CD1c-positive myeloid dendritic cell (primary cell): ENCODE data around the gene ZDHHC13.

Experiments used
- DNase-seq: peaks from one replicate; pipeline ENCODE4 v3.0.0-alpha.2; 2016; ENCODE audit errors: extremely low spot score

ZDHHC13 gene, protein sequence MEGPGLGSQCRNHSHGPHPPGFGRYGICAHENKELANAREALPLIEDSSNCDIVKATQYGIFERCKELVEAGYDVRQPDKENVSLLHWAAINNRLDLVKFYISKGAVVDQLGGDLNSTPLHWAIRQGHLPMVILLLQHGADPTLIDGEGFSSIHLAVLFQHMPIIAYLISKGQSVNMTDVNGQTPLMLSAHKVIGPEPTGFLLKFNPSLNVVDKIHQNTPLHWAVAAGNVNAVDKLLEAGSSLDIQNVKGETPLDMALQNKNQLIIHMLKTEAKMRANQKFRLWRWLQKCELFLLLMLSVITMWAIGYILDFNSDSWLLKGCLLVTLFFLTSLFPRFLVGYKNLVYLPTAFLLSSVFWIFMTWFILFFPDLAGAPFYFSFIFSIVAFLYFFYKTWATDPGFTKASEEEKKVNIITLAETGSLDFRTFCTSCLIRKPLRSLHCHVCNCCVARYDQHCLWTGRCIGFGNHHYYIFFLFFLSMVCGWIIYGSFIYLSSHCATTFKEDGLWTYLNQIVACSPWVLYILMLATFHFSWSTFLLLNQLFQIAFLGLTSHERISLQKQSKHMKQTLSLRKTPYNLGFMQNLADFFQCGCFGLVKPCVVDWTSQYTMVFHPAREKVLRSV

DNA sequence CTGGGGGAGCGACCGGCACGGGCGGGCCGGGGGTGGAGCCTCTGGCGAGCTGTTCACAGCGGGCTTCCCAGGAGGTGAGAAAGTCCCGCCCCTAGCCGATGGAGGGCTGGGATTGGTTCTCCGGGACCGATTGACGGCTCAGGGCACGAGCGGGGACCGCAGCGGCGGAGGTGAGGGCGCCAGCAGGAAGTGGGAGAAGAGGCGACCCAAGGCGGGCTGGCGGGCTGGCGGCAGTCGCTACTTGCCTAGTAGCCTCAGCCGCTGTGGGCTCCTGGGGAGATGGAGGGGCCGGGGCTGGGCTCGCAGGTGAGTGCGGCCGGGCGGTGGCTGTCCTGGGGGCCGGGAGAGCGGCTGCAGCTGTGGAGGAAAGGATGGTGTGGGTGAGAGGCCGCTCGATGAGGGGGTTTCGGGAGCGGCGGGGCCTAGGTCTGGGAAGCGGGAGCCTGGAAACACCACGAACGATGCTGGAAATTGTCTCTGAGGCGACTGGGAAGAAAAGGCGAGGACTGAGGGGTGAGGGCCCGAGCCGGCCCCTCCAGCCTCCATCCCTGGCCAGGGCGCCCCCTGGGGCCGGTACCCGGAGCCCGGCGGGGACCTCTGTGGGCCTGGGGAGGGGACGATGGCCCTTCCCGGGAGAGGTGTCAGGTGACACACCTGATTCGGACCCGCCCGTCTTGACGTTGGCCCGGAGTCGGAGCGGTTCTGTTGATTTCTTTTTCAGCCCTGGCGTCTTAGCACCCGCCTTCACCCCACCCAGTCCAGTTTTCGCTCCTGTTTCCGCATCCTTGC, at the start of gene ZDHHC13:
Gene ZDHHC13, plus strand, starts transcription at position 198 of the 789 bp plus-strand sequence. Its CDS starts 82 bp downstream, at position 280.
- peak; percentile 93 for DNase-seq

DNA sequence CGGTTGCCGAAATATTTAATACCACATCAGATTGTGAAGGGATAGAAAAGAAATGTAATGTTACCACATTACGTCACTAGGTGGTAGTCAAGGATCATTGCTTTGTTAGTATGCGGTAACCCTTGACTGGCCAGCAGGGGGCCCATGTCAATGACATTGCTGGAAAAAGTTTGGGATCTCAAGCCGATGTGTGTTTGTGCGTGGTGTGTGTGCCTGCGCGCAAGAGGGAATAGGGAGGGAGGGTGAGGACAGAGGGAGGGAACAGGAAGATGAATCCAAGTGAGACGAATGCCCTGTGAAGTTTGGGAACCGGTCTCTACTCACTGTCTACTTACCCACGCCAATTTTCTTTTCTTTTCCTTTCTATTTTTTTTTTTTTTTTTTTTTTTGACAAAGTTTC, 45.7 kb upstream of the ZDHHC13 start:
- DNase-seq: peak; percentile 82

DNA sequence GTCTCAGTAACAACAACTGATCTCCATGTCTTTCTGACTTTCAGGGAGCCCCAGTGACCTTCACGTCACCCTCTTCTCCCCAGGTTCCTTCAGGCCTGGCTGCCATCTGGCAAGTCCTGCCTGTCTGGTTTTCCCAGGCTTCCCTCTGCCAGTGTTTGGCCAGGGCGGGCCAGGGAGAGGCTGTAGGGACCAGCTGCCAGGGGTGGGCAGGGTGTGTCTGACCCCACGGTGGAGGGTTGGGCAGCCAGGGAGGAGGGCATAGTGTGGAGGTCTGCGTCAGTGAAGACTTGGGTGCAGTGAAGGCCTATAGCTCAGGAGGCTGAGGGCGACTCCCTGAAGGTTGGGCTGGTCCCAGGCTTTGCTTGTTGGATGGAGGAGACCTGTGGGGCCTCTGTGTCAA, 44.5 kb upstream of the ZDHHC13 start:
- no peak for DNase-seq

DNA sequence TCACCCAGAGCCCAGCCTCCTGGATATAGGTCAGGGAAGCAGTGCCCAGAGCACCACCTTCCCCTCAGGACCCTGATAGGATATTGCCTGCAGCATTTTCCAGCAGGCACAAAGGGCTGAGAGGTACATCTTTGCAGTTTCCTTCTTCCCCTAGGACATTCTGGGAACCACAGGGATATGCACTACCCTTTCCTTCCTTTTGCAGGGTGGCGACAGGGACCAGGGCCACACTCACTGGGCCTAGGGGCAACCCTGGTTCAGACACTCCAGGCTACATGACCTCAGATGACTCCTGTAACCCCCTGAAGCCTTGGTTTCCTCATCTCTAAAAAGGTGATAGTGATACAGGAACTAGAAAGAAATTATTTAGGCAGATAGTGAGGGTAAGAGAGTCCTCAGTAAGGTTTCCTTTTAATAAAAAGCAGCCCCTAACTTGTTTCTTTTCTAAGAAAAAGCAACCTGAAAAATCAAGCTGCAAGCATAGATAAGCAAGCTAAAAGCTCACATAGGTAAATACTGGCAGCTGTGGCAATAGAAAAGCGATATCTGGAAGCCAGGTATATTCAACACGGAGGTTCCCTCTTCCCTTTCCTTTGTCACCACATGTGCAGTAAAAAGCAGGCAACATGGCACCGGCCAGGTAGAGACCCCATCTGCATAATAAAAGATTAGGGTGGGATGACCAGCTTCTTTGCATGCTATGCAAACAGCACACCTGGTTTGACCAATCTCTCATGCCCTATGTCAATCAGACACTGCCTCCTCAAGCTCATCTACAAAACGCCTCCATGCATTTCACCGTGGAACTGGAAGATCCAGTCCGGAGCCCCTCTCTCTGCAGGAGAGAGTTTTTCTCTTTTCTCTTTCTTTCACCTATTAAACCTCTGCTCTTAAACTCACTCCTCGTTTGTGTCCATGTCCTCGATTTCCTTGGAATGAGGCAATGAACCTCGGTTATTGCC, 43.2 kb upstream of the ZDHHC13 start:
- no peak for DNase-seq

DNA sequence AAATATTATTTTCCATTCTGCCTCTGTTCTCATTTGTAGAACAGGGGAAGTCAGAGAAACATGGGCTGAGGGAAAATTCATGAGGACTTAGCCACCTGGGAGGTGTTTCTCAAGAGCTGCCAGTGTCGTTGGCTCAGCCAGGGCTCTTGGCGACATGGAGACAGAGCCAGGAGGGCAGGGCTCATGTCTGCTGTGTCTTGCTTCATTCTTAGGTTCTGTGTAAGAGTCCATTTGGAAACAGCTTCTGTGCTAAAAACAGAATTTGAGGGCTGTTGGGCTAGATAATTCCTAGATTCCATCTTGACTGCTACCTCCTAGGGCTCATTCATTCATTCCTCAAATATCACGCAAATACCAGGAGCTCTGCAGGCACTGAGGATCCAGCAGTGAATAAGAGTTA, 41.3 kb upstream of the ZDHHC13 start:
- no peak for DNase-seq

DNA sequence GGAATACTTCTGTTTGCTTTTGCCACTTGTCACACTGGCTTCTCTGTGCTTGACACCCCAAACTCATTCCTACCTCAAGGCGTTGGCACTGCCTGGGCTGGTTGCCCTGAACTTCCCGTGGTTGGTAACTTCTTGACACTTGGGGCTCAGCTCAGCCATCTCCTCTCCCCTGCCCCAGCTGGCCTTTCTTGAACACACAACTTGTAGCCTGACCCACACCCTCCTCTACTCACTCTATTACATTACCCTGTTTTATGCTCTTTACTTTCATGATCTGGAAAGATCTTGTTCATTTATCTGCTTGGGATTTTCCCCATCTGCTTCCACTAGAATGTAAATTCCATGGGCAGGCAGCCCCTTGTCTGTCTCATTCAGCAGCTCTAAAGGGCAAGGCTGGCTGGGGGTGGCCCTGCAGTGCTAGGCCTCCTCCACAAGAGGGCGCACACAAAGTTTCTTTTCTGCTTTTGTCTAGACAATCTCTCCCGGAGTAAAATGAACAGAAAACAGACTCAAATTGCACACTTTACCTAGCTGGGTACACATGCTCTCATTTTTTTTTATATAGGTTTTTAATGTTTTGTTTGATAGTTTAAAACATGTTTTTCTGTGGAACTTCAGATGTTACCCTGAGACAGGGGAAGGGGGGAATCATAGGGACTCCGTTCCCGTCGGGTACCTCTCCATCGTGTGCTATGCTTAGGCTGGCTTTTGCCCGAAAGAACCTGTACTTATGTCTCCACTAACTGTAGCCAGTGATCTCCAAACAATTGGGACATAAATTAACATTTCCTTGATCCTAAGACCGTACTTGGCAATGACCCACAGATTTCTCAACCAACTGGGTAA, 40.0 kb upstream of the ZDHHC13 start:
- DNase-seq: peak; percentile 68

DNA sequence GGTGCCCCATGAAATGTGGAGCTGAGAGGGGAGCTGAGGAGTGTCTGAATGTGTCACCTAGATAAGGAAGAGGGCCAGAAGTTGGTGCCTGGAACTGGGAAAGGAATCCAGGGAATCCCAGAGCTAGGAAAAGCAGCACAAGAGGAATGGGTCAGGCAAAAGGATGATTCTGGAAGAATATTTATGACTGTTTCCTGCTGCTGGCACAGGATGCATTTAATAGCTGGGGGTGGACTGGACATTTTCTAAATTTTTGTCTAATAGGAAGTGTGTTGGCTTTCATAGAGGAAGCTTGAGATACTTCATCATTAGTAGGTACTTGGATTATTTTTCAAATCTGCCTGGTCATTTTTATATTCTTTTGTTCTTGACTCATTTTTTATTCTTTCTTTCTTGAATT, 39.0 kb upstream of the ZDHHC13 start:
- no peak for DNase-seq

DNA sequence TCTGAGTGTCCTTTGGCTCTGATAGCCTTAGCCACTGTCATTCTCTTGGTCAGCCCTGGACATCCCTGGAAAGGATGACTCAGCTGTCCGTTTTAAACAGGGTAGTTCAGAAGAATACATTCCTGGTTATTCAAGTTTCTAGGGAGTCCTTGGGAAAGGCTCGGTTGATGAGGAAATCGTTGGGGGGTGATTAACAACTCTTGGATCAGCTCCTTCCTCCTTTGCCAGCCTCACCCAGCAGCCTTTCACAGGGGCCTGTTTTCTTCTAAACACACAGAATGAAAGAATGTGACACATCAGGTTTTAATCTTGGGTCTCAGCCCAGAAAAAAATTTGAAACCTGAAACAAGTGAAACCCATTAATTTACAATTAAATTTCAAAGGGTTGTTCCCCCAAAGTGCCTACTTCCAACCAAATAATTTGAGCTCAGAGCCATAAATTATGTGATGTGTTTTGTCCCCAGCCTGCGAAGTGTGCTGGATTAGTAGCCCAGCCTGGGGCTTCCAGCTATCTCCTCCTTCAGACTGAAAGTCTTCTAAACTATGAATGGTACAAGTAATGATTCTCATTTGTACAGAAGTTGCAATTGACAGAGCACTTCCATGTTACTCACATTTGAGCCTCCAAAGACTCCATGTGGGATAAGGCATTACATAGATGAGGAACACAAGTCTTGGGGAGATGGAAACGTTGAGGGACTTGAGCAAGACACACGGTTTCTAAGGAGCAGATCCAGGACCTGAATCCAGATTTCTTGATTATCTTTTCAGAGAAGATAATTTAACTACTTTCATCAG, 37.1 kb upstream of the ZDHHC13 start:
- no peak for DNase-seq

DNA sequence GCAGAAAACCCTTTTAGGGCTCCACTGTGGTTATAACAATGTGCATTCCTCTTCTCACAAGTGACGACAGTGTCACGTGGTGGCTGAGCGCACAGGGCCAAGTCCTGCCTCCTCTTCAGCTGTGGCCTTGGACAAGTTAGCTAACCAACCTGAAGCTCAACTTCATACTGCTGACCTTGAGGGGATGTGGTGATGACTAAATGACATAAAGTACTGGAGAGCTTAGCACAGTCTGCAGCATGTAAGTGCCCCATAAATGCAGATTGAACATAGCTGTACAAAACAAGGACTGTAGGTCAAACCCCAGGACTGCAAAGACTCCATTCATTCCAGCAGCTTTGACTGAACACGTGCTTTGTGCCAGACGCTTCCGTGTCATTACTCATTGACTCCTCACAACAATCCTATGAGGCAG, 36.4 kb upstream of the ZDHHC13 start:
- DNase-seq: no peak

DNA sequence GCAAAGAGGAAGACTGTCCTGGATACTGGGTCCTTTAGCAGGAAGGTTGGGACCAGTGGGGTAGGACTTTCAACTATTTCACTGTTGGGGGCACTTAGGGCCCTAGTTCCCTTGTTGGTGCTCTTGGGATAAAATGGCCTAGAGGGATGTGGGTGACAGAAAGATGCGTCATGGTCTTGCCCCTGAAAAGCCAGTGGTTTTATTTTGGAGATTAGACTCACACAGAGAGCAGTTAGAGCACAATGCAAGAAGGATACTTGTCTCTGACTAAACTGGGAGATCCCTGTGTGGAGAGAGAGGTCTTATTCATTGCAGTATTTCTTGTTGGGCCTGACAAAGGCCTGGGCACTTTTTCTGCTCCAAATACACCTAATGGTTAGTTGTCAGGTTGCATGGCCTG, 33.8 kb upstream of the ZDHHC13 start:
- DNase-seq: no peak

DNA sequence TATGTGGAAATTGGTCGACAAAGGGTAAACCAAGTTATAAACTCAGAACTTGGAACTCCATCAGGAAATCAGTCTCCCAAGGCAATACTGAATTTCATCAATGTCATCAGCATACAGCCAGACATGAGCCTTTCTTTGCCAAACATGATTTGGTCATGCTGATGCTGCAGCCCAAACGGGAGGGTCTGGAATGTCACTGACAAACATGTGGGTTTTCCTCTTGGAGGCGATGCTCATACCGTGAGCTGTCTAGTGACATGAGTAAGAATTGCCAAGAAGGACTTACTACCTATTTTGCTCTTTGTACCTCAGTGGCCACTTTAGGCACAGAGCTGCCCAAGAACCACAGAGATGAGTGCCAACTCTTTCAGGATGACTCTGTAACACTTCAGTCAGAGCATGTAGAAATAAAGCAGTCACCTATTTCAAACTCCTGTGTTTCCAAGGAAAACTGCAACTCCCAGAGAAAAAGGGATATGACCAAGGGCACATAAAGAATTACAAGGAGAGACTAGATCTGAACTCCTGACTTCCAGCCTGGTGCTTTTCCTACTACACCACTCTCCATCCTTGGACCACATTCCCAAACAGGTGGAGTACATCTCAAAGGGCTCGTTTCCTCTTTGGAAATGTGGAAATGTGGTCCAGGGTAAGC, 32.2 kb upstream of the ZDHHC13 start:
- DNase-seq: no peak

DNA sequence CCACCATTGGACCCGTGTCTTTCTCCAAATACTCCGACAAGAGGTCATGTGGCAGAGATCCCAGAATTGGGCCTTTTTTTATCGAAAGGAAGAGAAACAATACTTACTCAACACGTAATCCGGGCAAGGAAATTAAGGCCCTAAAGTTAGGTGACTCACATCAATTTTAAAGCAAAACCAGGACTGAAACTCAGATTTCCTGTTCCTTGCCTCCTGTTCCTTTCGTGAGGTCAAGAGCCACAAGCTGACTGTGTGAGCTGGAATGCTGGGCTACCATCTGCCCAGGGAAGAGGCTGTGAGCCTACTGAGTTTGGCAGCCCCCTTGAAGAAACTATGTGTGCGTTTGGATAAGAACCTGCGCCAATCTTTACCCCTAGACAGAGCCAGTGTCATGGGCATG, 29.3 kb upstream of the ZDHHC13 start:
- DNase-seq: no peak

DNA sequence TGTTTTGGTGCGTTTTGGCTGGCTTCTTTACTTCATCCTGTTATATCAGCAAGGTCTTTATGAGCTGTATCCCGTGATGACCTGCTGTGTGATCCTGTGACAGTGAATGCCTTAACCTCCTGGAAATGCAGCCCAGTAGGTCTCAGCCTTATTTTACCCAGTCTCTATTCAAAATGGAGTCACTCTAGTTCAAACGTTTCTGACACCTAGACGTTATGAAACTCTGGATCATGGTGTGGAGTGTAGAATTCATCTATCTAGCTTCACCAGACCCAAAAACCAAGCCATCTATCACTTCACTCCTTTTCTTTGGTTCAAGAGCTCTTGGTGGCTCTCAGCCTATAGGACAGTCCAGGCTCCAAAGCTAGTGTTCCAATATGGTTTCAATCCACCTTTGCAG, 28.2 kb upstream of the ZDHHC13 start:
- DNase-seq: no peak

DNA sequence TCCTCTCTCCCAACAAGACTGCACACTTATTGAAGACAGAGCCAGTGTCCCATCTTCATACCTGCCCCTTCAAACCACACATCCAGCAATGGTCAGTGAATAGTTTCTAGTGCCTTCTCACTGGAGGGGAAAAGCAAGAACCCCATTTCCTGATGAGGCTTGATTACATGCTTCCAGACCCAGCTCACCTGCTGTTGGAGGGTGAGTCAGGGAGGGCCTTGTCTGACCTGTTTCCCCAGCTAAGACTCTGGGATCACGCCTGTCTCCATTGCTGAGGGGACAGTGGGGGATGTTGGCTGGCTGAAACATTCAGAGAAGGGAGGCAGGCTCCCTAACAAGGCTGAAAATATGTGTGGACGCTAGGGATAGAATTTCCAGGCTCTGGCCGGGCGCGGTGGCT, 27.5 kb upstream of the ZDHHC13 start:
- DNase-seq: no peak

DNA sequence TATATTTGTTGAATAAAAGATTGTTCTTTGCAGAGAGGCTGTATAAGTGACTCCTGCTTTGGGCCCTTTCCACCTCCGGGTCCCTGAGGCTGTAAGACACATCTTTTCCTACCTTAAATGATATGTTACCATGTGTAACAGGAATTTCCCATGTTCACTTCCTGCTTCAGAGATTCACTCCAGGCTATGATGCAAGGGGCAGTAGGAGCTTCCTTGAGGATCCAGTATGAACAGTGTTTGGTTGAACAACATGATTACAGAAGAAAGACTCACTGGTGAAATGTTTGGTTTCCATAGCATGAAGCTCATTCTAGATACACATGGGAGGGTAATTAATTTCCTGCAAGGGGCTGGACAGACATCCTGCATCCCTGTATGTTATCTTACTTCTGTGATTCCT, 25.6 kb upstream of the ZDHHC13 start:
- DNase-seq: no peak

DNA sequence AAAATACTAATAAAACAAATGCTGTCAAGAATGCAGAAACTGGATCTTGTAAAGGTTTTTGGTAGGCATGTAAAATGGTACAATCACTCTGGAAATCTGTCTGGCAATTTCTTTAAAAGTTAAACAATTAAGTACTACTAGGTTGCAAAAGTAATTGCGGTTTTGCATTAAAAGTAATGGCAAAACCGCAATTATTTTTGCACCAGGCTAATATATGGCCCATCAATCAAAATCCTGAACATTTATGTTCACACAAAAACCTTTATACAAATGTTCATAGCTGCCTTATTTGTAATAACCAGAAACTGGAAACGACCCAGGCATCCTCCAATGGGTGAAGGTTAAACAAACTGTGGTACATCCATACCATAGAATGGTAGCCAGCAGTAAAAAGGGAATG, 24.6 kb upstream of the ZDHHC13 start:
- DNase-seq: no peak

DNA sequence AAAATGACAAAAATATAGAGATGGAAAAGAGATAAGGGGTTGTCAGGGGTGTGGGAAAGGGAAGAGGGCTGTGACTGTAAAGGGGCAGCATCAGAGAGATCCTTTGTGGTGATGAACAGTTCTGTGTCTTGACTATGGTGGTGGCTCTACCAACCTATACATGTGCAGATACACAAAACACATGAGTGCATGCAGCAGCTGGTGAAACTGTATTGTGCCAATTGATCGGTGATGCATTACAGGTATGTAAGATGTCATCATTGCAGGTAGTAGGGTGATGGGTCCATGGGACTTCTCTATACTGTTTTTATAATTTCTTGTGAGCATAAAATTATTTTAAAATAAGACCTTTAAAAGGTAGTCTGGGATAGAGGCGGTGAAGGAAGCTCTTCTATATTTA, 24.1 kb upstream of the ZDHHC13 start:
- DNase-seq: no peak

DNA sequence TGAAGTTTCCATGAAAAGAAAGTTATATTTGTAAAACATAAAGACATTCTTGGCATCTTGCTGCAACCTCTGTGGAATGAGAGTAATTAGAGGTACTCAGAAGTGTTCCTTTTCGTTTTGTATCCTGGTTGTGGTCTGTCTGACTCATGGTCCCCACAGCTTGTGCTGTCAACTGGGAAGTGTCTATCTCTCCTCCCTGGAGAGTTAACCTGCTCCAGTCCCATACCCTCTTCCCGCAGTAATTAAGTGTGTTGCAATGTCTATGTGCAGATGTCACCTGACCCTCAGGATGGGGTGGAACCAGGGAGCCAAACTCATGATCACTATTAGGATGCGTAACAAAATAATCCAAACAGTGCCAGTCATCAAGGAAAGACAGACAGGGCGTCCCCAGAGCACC, 23.0 kb upstream of the ZDHHC13 start:
- no peak for DNase-seq

DNA sequence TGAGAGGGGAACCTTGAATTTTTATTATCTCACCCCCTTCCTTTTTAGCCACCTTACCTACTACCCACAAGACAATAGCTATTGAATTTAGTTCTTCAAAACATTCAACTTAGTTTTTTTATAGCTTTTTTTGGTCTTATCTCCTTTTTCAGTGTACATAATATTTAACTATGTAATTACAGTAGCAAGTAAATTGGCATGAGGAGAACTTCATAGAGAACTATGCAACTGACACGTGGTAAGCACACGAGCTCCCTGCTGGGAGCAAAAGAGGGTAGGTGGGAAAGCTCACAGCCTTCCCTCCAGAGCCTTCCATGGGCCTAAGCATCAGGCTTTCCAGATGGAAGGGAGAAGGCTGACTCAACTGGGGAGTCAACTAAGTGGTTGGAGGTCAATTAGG, 22.1 kb upstream of the ZDHHC13 start:
- no peak for DNase-seq
